ENCODE measurements around the gene OR13J1. TPM values are rescaled to one million over a fixed set of nuclear protein-coding genes. Genes with fewer than 3 reads are reported as not detected.

Gene OR13J1
- total RNA-seq, 1 donor from 2014 or later = not detected

DNA sequence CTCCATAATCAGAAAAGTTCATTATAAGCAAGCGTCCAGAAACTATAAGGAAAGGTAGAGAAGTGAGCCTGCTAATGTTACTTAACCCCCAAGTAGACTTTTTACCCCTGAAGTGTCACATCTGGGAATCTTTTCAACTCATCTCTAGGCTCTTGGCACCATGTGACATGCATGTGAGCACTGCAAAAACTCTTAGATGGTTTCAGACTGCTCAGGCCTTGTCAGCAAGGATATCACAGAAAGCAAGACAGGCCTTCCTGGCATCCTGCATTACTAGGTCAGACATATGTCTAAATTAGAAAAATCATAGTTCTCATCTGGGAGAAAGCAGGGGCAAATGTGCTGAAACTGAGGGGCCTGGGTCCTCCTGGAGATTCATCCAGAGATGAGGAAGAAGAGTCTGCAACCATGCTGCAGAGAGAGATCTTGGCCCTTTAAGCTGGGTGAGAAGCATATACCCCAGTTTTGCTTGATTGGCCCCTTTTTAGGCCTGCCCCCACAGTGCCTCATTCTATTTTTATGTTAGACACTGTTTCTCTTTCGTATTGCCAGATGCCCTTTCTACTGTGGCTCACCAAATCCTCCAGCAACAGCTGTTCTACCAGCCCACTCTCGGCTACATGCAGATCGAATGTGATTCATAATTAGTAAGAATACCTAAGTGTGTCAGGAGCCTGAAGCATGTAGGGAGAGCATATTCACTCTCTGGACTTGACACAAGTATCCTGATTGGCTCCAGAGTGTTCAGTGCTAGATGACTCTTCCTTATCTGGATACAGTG lies 22.2 kb downstream of the OR13J1 start:
- DNase-seq (ENCODE audit: low spot score) = no peak
- peaks cover 14% of the 10 kb centered on the region for H3K27me3 Mint-ChIP-seq (ENCODE audit: unreplicated experiment)

DNA sequence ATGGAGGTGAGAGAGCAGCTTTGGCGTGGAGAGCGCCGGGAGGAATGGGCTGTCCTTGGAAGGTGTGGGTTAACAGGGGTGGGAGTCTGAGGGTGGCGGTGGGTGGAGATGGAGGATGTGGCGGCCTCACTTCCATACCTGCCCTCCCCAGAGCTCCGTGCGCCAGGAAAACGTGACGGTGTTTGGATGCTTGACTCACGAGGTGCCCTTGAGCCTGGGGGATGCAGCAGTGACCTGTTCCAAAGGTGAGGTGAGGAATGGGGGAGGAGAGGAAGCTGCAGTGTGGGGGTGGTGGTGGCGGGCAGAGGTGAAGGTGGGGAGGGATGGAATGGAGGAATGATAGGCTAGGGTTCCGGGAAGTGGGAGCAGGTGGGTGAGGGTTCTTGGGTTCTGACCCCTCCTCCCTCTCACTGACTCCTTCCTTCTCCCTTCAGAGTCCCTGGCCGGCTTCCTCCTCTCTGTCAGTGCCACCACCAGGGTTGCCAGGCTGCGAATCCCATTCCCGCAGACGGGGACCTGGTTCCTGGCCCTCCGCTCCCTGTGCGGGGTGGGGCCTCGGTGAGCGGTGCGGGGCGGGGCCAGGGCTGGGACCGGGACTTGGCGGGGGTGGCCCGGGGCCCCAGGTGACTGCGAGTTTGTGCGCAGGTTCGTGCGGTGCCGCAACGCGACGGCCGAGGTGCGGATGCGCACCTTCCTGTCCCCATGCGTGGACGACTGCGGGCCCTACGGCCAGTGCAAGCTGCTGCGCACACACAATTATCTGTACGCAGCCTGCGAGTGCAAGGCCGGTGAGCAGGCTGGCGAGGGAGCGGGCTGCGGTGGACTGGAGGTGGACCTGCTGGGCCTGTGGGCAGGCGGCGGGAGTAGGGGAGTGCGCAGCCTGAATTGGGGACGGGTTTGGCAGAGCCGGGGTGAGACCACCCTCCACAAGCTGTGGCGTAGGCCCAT lies 24.1 kb downstream of the OR13J1 start:
- Mint-ChIP-seq H3K36me3 (ENCODE audit: low read depth, unreplicated experiment) (peaks cover 3% of the 10 kb centered on the region), H3K9me3 (ENCODE audit: unreplicated experiment) (no peaks in the 10 kb centered on the region), H3K27me3 (ENCODE audit: unreplicated experiment) (peaks cover 8% of the 10 kb centered on the region), H3K4me1 (ENCODE audit: unreplicated experiment) (peaks cover 19% of the 10 kb centered on the region), H3K27ac (ENCODE audit: unreplicated experiment) (no peak overlapping the region), H3K4me3 (ENCODE audit: unreplicated experiment) (peak overlapping the region; percentile 47)
- TF ChIP-seq, protein P1, sequence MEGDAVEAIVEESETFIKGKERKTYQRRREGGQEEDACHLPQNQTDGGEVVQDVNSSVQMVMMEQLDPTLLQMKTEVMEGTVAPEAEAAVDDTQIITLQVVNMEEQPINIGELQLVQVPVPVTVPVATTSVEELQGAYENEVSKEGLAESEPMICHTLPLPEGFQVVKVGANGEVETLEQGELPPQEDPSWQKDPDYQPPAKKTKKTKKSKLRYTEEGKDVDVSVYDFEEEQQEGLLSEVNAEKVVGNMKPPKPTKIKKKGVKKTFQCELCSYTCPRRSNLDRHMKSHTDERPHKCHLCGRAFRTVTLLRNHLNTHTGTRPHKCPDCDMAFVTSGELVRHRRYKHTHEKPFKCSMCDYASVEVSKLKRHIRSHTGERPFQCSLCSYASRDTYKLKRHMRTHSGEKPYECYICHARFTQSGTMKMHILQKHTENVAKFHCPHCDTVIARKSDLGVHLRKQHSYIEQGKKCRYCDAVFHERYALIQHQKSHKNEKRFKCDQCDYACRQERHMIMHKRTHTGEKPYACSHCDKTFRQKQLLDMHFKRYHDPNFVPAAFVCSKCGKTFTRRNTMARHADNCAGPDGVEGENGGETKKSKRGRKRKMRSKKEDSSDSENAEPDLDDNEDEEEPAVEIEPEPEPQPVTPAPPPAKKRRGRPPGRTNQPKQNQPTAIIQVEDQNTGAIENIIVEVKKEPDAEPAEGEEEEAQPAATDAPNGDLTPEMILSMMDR (IDR thresholded peaks at IDR 0.05; ENCODE audit: unreplicated experiment) = no peak
- no peak for DNase-seq (ENCODE audit: low spot score)

More for the DNA sequence above, 22.2 kb downstream of the OR13J1 start:
- peaks cover 3% of the 10 kb centered on the region for H3K36me3 Mint-ChIP-seq (ENCODE audit: low read depth, unreplicated experiment)
- H3K9me3 Mint-ChIP-seq (ENCODE audit: unreplicated experiment) = no peaks in the 10 kb centered on the region
- H3K27ac Mint-ChIP-seq (ENCODE audit: unreplicated experiment) = no peak overlapping the region
- TF ChIP-seq, protein P1 (IDR thresholded peaks at IDR 0.05; ENCODE audit: unreplicated experiment) = no peak
- H3K4me1 Mint-ChIP-seq (ENCODE audit: unreplicated experiment) = peaks cover 19% of the 10 kb centered on the region
- H3K4me3 Mint-ChIP-seq (ENCODE audit: unreplicated experiment) = no peak overlapping the region

DNA sequence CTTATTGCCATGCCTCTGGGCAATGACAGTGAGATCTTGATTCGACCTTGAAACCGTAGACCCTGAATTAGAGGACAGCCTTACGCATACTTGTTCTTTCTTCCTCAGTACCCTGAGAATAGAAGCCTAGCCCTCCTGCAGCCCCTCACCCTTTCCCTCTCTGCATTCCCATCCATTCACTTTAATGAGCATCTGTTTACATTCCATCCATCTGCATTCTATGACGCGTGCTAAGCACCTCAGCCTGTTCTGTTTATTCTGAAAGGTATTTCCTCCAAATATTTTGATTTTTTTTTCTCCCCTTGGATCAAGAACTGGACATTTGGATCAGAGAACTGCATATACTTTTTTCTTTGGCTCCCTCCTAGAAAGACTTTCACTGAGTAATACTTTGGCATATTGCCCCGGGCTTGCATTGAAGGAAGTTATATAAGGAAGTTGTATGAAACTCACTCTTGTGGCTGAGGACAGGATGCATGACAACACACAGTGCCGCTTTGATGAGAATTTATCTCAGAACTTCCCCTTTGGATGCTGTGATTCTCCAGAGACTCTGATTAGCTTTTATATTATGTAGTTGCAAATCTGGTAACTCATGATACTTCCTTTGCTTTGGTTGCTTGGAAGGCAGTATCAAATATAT lies 25.5 kb downstream of the OR13J1 start:
- Mint-ChIP-seq H3K9me3 (ENCODE audit: unreplicated experiment) (no peaks in the 10 kb centered on the region), H3K27ac (ENCODE audit: unreplicated experiment) (no peak overlapping the region), H3K4me1 (ENCODE audit: unreplicated experiment) (peaks cover 19% of the 10 kb centered on the region), H3K27me3 (ENCODE audit: unreplicated experiment) (peaks cover 10% of the 10 kb centered on the region), H3K4me3 (ENCODE audit: unreplicated experiment) (no peak overlapping the region), H3K36me3 (ENCODE audit: low read depth, unreplicated experiment) (peaks cover 3% of the 10 kb centered on the region)
- TF ChIP-seq, protein P1 (IDR thresholded peaks at IDR 0.05; ENCODE audit: unreplicated experiment) = no peak
- DNase-seq (ENCODE audit: low spot score) = no peak

DNA sequence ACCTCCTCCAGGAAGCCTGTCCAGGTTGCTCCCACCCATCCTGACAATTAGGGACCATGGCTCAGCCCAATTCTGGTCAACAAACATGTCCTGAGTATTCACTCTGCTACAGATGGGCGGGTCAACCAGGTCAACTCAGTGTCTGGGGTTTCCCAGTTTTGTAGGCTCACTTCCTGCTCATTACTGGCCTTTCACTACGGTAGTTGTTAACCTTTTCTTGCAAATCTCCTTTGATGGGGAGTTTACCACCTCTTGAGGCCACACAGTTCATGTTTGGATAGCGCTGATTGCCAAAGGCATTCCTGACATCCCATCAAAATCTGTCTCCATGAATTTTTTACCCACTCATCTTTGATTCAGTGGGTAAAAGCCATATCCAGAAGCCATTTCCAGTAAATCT lies 27.4 kb downstream of the OR13J1 start:
- DNase-seq (ENCODE audit: low spot score) = no peak
- H3K9me3 Mint-ChIP-seq (ENCODE audit: unreplicated experiment) = no peaks in the 10 kb centered on the region
- H3K4me1 Mint-ChIP-seq (ENCODE audit: unreplicated experiment) = peaks cover 19% of the 10 kb centered on the region
- peaks cover 3% of the 10 kb centered on the region for H3K36me3 Mint-ChIP-seq (ENCODE audit: low read depth, unreplicated experiment)
- no peak overlapping the region for H3K4me3 Mint-ChIP-seq (ENCODE audit: unreplicated experiment)
- peaks cover 10% of the 10 kb centered on the region for H3K27me3 Mint-ChIP-seq (ENCODE audit: unreplicated experiment)
- TF ChIP-seq, protein P1 (IDR thresholded peaks at IDR 0.05; ENCODE audit: unreplicated experiment) = no peak
- no peak overlapping the region for H3K27ac Mint-ChIP-seq (ENCODE audit: unreplicated experiment)
